A549 treated with RU486 at 1 μM for 4 hours (cell line): ENCODE measurements around the gene MPP2. TPM values are rescaled to one million over a fixed set of nuclear protein-coding genes. Genes with fewer than 3 reads are reported as not detected.

Experiments
- total RNA-seq: library from RNA; stranded (reverse); fragments of 200-300 nt; extraction: Qiagen RNA extraction; gene quantifications from 5 replicates; pipeline ENCODE4 v1.2.3, GENCODE V29; 2022; ENCODE audit warnings: low read depth

The MPP2 gene, protein sequence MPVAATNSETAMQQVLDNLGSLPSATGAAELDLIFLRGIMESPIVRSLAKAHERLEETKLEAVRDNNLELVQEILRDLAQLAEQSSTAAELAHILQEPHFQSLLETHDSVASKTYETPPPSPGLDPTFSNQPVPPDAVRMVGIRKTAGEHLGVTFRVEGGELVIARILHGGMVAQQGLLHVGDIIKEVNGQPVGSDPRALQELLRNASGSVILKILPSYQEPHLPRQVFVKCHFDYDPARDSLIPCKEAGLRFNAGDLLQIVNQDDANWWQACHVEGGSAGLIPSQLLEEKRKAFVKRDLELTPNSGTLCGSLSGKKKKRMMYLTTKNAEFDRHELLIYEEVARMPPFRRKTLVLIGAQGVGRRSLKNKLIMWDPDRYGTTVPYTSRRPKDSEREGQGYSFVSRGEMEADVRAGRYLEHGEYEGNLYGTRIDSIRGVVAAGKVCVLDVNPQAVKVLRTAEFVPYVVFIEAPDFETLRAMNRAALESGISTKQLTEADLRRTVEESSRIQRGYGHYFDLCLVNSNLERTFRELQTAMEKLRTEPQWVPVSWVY
- total RNA-seq: 1.4 to 2.0 TPM (median 1.7 TPM) in 5 replicates

GRCh38 chr17:43907425-43907981 is at the start of gene MPP2:
Gene MPP2, minus strand, starts transcription at chr17:43907536. Its CDS starts 3,076 bp downstream, at chr17:43904460.

DNA sequence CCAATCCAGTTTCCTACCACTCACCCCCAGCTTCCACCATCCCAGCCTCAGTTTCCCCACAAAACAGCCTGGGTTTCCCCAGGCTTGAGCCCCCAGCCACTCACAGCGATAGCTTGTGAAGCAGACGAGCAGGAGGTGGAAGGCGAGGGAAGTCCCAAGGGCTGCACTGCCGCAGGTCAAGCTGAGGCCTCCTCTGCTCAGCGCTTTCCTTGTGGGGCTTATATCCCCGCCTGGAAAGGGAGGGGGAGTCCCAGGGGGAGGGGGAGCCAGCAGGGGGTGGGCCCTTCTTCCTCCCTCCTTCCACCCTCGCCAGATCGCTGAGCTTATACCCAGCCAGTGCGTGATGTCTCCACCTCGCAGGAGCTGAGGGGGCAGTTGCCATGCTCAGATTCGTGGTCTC is 46.4 kb upstream of the MPP2 start, which contains the start of gene PYY:
Gene PYY (minus strand): TSS at position 195 of the 400 bp plus-strand sequence. CDS start 457 bp downstream, outside the sequence.

DNA sequence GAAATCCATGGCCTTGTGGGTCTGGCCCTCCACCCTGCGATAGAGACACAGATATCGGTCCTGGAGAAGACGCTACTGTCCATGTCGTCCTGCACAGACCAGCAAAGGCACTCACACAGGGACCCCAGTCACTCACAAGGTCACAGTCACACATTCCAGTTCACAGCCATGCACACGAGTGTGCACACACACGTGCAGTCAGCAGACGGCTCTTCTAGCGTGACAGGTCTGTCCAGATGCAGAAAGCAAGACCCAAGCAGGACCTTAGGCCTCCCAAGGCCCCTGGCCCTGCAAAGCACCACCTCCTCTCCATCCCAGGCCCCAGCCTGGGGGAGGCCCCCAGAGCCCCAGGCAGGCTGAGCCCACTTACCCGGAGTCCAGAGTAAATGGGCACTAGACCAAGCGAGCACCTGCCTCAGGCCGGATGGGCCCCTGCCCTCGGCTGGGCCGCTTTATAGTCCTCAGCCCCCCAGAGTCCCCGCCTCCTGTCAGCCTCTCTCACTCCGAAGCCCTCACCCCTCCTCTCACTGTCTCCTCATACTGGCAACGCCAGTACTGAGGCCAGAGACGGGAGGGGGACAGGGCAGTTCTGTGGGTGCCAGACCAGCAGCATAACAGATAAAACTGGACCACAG is 34.8 kb upstream of the MPP2 start, which contains the start of gene PPY:
Gene PPY (minus strand): TSS at position 426 of the 635 bp plus-strand sequence. CDS start 822 bp downstream, outside the sequence.

GRCh38 chr17:43846963-43847371 is 60.4 kb downstream of the MPP2 start, which contains the start of gene CD300LG:
Gene CD300LG, plus strand, starts transcription at chr17:43847176. Its CDS starts 41 bp downstream, at chr17:43847217.

GRCh38 chr17:43832976-43833829 is 74.1 kb downstream of the MPP2 start, which contains the start of gene MPP3:
Gene MPP3, minus strand, starts transcription at chr17:43833146. Its CDS starts 1,240 bp downstream, at chr17:43831906.

Other genes with a start within 250 kb of the MPP2 start
- gene MEOX1, start 245.6 kb downstream of the MPP2 start, total RNA-seq: not detected in 5 replicates
- gene SOST, start 148.7 kb downstream of the MPP2 start, total RNA-seq: not detected in 5 replicates
- 57.5 to 61.7 TPM (median 61.0 TPM) in 5 replicates for gene DUSP3, start 128.6 kb downstream of the MPP2 start, total RNA-seq
- 0.06 to 0.07 TPM in 2 of 5 replicates, not detected in the others for gene CFAP97D1, start 127.1 kb downstream of the MPP2 start, total RNA-seq
- gene MPP3, start 74.4 kb downstream of the MPP2 start, total RNA-seq: 14.0 to 18.4 TPM (median 17.4 TPM) in 5 replicates
- not detected in 5 replicates for gene CD300LG, start 60.4 kb downstream of the MPP2 start, total RNA-seq
- 0.28 TPM in 1 of 5 replicates, not detected in the others for gene PPY, start 34.9 kb upstream of the MPP2 start, total RNA-seq
- gene PYY, start 46.4 kb upstream of the MPP2 start, total RNA-seq: 0.17 TPM in 1 of 5 replicates, not detected in the others
- 0.72 to 1.3 TPM (median 1.1 TPM) in 5 replicates for gene NAGS, start 97.1 kb upstream of the MPP2 start, total RNA-seq
- gene TMEM101, start 107.4 kb upstream of the MPP2 start, total RNA-seq: 24.8 to 33.0 TPM (median 30.9 TPM) in 5 replicates
- gene LSM12, start 159.1 kb upstream of the MPP2 start, total RNA-seq: 51.2 to 56.2 TPM (median 53.9 TPM) in 5 replicates
- gene G6PC3, start 163.2 kb upstream of the MPP2 start, total RNA-seq: 118 to 181 TPM (median 163 TPM) in 5 replicates
- gene HDAC5, start 216.1 kb upstream of the MPP2 start, total RNA-seq: 13.9 to 17.7 TPM (median 14.7 TPM) in 5 replicates
- 7.6 to 10.5 TPM (median 9.4 TPM) in 5 replicates for gene HROB, start 234.4 kb upstream of the MPP2 start, total RNA-seq